K562 (cell line): ENCODE results near the gene CCDC34. TPM values are rescaled to one million over a fixed set of nuclear protein-coding genes. Genes with fewer than 3 reads are reported as not detected.

ENCODE experiments used
- ATAC-seq: fragments of 200-7000 bp; cut with Tn5 transposase; 3 replicates; pipeline ENCODE4 v1.9.1; 2020; ENCODE audit warnings: moderate library complexity
- BruUV-seq: library from RNA; stranded (reverse); fragments of 400-500 nt; replicated peaks from 2 replicates; lab custom pipeline; 2021; lab: Mats Ljungman, UMichigan
- CTCF ChIA-PET: fragments of 300-600 bp; formaldehyde crosslinking; extraction: SDS; loops from one replicate; lab custom pipeline; 2021; ENCODE audit warnings: low intra/inter-chr PET ratio; lab: Yijun Ruan, JAX
- POLR2A ChIA-PET: fragments of 300-600, 350-650 bp; sonication (Branson Sonifier 250); formaldehyde crosslinking; extraction: SDS; loops from one replicate; lab custom pipeline; 2021; ENCODE audit warnings: antibody characterized with exemption, inconsistent platforms; lab: Yijun Ruan, JAX
- DNase-seq, 4 experiments: peaks; one replicate each; pipeline versions ENCODE4 v3.0.0 to v3.0.0-alpha.2; 2011 to 2018; ENCODE audit warnings: low spot score in 3 of 4, mixed read lengths in 3 of 4; ENCODE audit errors: extremely low read depth in 1 of 4
- FAIRE-seq: peaks from 2 replicates; lab custom pipeline; 2011; peaks lifted over from hg19 to GRCh38; lab: Jason Lieb, UNC
- H2AFZ ChIP-seq: 2 replicates; pipeline ENCODE4 v1.6.0; 2011; ENCODE audit warnings: low read depth, low read length, control low read depth, inconsistent platforms
- H3K27ac ChIP-seq: fragments of 200-600 bp; 3 replicates; pipeline ENCODE4 v1.8.0; 2011; ENCODE audit warnings: low read depth, mild to moderate bottlenecking, control low read depth, inconsistent platforms, low read length, moderate library complexity, mixed read lengths; ENCODE audit errors: extremely low read depth
- H3K27me3 ChIP-seq, 2 experiments: fragments of 300-600 bp in 1 of 2; 2 replicates in 1 of 2; 3 replicates in 1 of 2; pipeline versions ENCODE4 v1.6.0 to v1.8.0; 2011; ENCODE audit warnings: inconsistent platforms in 2 of 2, low read length in 2 of 2, mild to moderate bottlenecking in 1 of 2, mixed read lengths in 1 of 2, moderate library complexity in 1 of 2; ENCODE audit not compliant: control insufficient read depth in 2 of 2, insufficient read depth in 2 of 2
- H3K36me3 ChIP-seq: fragments of 300-600 bp; 3 replicates; pipeline ENCODE4 v1.8.0; 2011; ENCODE audit warnings: mild to moderate bottlenecking, low read length, inconsistent platforms; ENCODE audit not compliant: control insufficient read depth, insufficient read depth
- H3K4me1 ChIP-seq, 2 experiments: fragments of 200-600 bp in 1 of 2; replicated peaks in 1 of 2; 2 replicates in 1 of 2; 3 replicates in 1 of 2; pipeline versions ENCODE4 v1.5.1 to v1.8.0; 2011; ENCODE audit warnings: inconsistent platforms in 2 of 2, low read length in 2 of 2, mild to moderate bottlenecking in 1 of 2, mixed read lengths in 1 of 2, moderate library complexity in 1 of 2; ENCODE audit not compliant: control insufficient read depth in 2 of 2, insufficient read depth in 2 of 2
- H3K4me2 ChIP-seq: 2 replicates; pipeline ENCODE4 v1.6.1; 2011; ENCODE audit warnings: low read length, control low read depth, inconsistent platforms, mixed read lengths; ENCODE audit not compliant: insufficient read depth
- H3K4me3 ChIP-seq: fragments of 200-600 bp; sonication (generic), shearing (Covaris generic); 2 replicates; pipeline ENCODE4 v1.5.1; 2016; ENCODE audit warnings: control low read depth, inconsistent platforms
- H3K79me2 ChIP-seq: fragments of 200-600 bp; 3 replicates; pipeline ENCODE4 v1.8.0; 2011; ENCODE audit warnings: low read length, inconsistent platforms; ENCODE audit not compliant: control insufficient read depth, insufficient read depth
- H3K9ac ChIP-seq, 2 experiments: 2 replicates each; pipeline versions ENCODE4 v1.6.0 to v1.6.1; 2011; ENCODE audit warnings: low read depth in 2 of 2, low read length in 2 of 2, control low read depth in 1 of 2, inconsistent platforms in 1 of 2, mild to moderate bottlenecking in 1 of 2, mixed read lengths in 1 of 2; ENCODE audit not compliant: insufficient read depth in 1 of 2
- H3K9me1 ChIP-seq: one replicate; pipeline ENCODE4 v1.6.0; 2011; ENCODE audit warnings: inconsistent platforms, mild to moderate bottlenecking, low read length, moderate library complexity; ENCODE audit not compliant: control insufficient read depth, insufficient read depth
- H3K9me3 ChIP-seq: replicated peaks from 2 replicates; pipeline ENCODE4 v1.5.1; 2011; ENCODE audit warnings: low read depth, low read length, inconsistent platforms; ENCODE audit not compliant: control insufficient read depth, insufficient read depth
- H4K20me1 ChIP-seq: replicated peaks from 2 replicates; pipeline ENCODE4 v1.6.1; 2011; ENCODE audit warnings: low read length, inconsistent platforms, mixed read lengths; ENCODE audit not compliant: control insufficient read depth, insufficient read depth
- CC2D1A ChIP-seq: fragments of 450-650 bp; IDR thresholded peaks from 2 replicates; pipeline ENCODE4 v1.6.1; 2017; ENCODE audit warnings: mild to moderate bottlenecking
- DNMT1 ChIP-seq: fragments of 450-650 bp; IDR thresholded peaks from 2 replicates; pipeline ENCODE4 v1.6.1; 2016; ENCODE audit warnings: antibody characterized with exemption, mild to moderate bottlenecking
- EWSR1 ChIP-seq: fragments of 450-650 bp; IDR thresholded peaks from 2 replicates; pipeline ENCODE4 v1.6.1; 2018; ENCODE audit warnings: borderline replicate concordance, mild to moderate bottlenecking, low read depth, moderate library complexity; ENCODE audit not compliant: partially characterized antibody
- FIP1L1 ChIP-seq: fragments of 200-400 bp; formaldehyde crosslinking; IDR thresholded peaks from 2 replicates; pipeline ENCODE4 v1.6.1; 2018; ENCODE audit warnings: mild to moderate bottlenecking, low read depth, low read length; ENCODE audit not compliant: poor library complexity, severe bottlenecking
- HDGF ChIP-seq: fragments of 450-650 bp; IDR thresholded peaks from 2 replicates; pipeline ENCODE4 v1.6.1; 2016
- KAT8 ChIP-seq: fragments of 450-650 bp; IDR thresholded peaks from 2 replicates; pipeline ENCODE4 v1.6.1; 2016; ENCODE audit warnings: low read depth, mild to moderate bottlenecking
- KDM5B ChIP-seq: fragments of 200-600 bp; sonication (generic); IDR thresholded peaks from 2 replicates; pipeline ENCODE4 v1.6.1; 2012; ENCODE audit warnings: low read depth, mild to moderate bottlenecking, moderate library complexity, low read length, control low read depth, inconsistent platforms; ENCODE audit not compliant: insufficient replicate concordance
- MYBL2 ChIP-seq, 2 experiments: fragments of 450-650 bp in 1 of 2; sonication (generic) in 1 of 2; formaldehyde crosslinking in 1 of 2; IDR thresholded peaks; 2 replicates each; pipeline versions ENCODE4 v1.6.1 to v1.8.1; 2017 to 2022; ENCODE audit warnings: borderline replicate concordance in 1 of 2, inconsistent platforms in 1 of 2, low read depth in 1 of 2, mild to moderate bottlenecking in 1 of 2, missing genetic modification reagents in 1 of 2, moderate library complexity in 1 of 2
- NR2F6 ChIP-seq: fragments of 450-650 bp; formaldehyde crosslinking; IDR thresholded peaks from 2 replicates; pipeline ENCODE4 v1.4.0; 2020; ENCODE audit warnings: mild to moderate bottlenecking
- POLR3A ChIP-seq: IDR thresholded peaks from 2 replicates; pipeline ENCODE4 v1.6.1; 2011; ENCODE audit warnings: borderline replicate concordance, mild to moderate bottlenecking, moderate library complexity; ENCODE audit not compliant: insufficient read length, insufficient read depth; ENCODE audit errors: extremely low read depth
- POLR3G ChIP-seq: IDR thresholded peaks from 2 replicates; pipeline ENCODE4 v1.6.1; 2011; ENCODE audit not compliant: insufficient read length, insufficient replicate concordance; ENCODE audit errors: extremely low read depth
- PRMT5 ChIP-seq: sonication (generic); formaldehyde crosslinking; IDR thresholded peaks from 2 replicates; pipeline ENCODE4 v1.5.0; 2020; ENCODE audit warnings: missing genetic modification reagents
- TFAM ChIP-seq: fragments of 250-450 bp; sonication (Bioruptor Pico); conservative IDR thresholded peaks from 2 replicates; pipeline ENCODE4 v1.5.0; 2021; ENCODE audit warnings: mild to moderate bottlenecking, moderate library complexity
- ZNF311 ChIP-seq: fragments of 250-450 bp; sonication (Bioruptor Pico); IDR thresholded peaks from 2 replicates; pipeline ENCODE4 v1.4.0; 2020; ENCODE audit warnings: mild to moderate bottlenecking, moderate library complexity
- ZNF644 ChIP-seq: fragments of 200-800 bp; sonication (Bioruptor generic); IDR thresholded peaks from 2 replicates; pipeline ENCODE4 v1.6.1; 2016; ENCODE audit warnings: low read depth, missing genetic modification characterization, missing compliant biosample characterization
- WGBS: fragments of 100-300 bp; shearing (Covaris generic); methylation state at CpG from one replicate; pipeline ENCODE4 v1.1.6; 2016; ENCODE audit warnings: low coverage, mixed read lengths; ENCODE audit not compliant: insufficient coverage; ENCODE audit errors: missing lambda C conversion rate; 5-methylcytosine and 5-hydroxymethylcytosine counted together
- in situ Hi-C: fragments of 300-500 bp; cut with MboI; formaldehyde crosslinking; loops from 4 replicates; pipeline ENCODE4 v1.15.0; 2018; ENCODE audit warnings: inconsistent platforms, mixed read lengths
- intact Hi-C: fragments of 100-400 bp; cut with micrococcal nuclease; formaldehyde crosslinking; loops from 2 replicates; pipeline ENCODE4 v1.14.2; 2022
- polyA plus RNA-seq, 8 experiments: library from polyadenylated mRNA; depleted of rRNA in 4 of 8; stranded (reverse) in 5 of 8; unstranded in 3 of 8; fragments of >200 nt; fragmentation: Nextera tagmentation in 2 of 8; fragmentation: Illumina TruSeq in 1 of 8; extraction: Ambion mirVana in 2 of 8; extraction: Trizol in 1 of 8; gene quantifications; 2 replicates each; pipeline versions ENCODE4 v1.2.1 to v1.2.3, GENCODE V29; 2011 to 2014; ENCODE audit warnings: inconsistent platforms in 1 of 8, missing spikeins in 1 of 8
- total RNA-seq, 7 experiments: library from RNA; depleted of rRNA in 6 of 7; stranded (reverse); fragments of >200 nt in 6 of 7; fragmentation: Illumina TruSeq in 2 of 7; extraction: Trizol in 2 of 7; gene quantifications; 2 replicates each; pipeline versions ENCODE4 v1.2.1 to v1.2.3, GENCODE V29; 2011 to 2021; ENCODE audit warnings: low replicate concordance in 1 of 7
- TF ChIP-seq, protein P1 (sequence below): sonication (generic); formaldehyde crosslinking; IDR thresholded peaks from 2 replicates; pipeline ENCODE4 v1.8.0; 2022; ENCODE audit warnings: mild to moderate bottlenecking, missing genetic modification reagents
- TF ChIP-seq, protein P2 (sequence below): fragments of 250-450 bp; sonication (Bioruptor Pico); IDR thresholded peaks from 2 replicates; pipeline ENCODE4 v1.8.0; 2022; ENCODE audit warnings: inconsistent platforms
- TF ChIP-seq, protein P3 (sequence below): fragments of 250-450 bp; sonication (Bioruptor Pico); IDR thresholded peaks from 2 replicates; pipeline ENCODE4 v1.6.1; 2021; ENCODE audit warnings: mild to moderate bottlenecking
- TF ChIP-seq, protein P4 (sequence below): sonication (generic); formaldehyde crosslinking; IDR thresholded peaks from 2 replicates; pipeline ENCODE4 v1.8.0; 2022; ENCODE audit warnings: missing genetic modification reagents, mild to moderate bottlenecking, borderline replicate concordance

The CCDC34 gene
- total and polyA plus RNA-seq, 9 of the 15 experiments (the other 6 are each of a cell fraction or from before 2014, with no cell fraction given) = 6.2 to 42.0 (median 15.7) TPM

DNA sequence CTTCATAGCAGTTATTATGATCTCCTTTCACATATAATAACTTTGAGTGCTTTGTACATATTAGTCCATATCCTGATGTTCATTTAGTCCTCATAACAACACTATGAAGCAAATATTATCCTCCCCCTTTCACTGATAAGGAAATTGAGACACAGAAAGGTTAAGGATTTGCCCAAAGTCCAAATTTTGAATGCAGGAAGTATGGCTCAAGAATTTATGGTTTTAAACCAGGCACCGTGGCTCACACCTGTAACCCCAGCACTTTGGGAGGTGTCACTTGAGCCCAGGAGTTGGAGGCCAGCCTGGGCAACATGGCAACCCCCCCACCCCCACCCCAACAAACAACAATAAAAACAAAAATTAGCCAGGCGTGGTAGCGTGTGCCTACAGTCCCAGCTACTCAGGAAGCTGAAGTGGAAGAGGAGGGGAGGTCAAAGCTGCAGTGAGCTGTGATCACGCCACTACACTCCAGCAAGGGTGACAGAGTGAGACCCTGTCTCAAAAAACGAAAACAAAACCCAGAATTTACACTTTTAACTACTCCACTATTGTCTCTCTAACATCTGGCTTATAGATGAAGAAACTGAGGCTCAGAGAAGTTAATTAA, 8.6 kb downstream of the CCDC34 start:
- no peak for TF ChIP-seq NR2F6 (CRISPR knock-in tag)
- TF ChIP-seq TFAM = no peak
- no peak for TF ChIP-seq CC2D1A
- no peak for TF ChIP-seq ZNF644 (tag)
- no peak for TF ChIP-seq EWSR1
- no peak for TF ChIP-seq FIP1L1
- TF ChIP-seq PRMT5 = no peak
- TF ChIP-seq DNMT1 = no peak
- no peak for TF ChIP-seq POLR3A
- TF ChIP-seq, protein P1, sequence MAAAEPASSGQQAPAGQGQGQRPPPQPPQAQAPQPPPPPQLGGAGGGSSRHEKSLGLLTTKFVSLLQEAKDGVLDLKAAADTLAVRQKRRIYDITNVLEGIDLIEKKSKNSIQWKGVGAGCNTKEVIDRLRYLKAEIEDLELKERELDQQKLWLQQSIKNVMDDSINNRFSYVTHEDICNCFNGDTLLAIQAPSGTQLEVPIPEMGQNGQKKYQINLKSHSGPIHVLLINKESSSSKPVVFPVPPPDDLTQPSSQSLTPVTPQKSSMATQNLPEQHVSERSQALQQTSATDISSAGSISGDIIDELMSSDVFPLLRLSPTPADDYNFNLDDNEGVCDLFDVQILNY (CRISPR knock-in tag) = no peak
- TF ChIP-seq, protein P2, sequence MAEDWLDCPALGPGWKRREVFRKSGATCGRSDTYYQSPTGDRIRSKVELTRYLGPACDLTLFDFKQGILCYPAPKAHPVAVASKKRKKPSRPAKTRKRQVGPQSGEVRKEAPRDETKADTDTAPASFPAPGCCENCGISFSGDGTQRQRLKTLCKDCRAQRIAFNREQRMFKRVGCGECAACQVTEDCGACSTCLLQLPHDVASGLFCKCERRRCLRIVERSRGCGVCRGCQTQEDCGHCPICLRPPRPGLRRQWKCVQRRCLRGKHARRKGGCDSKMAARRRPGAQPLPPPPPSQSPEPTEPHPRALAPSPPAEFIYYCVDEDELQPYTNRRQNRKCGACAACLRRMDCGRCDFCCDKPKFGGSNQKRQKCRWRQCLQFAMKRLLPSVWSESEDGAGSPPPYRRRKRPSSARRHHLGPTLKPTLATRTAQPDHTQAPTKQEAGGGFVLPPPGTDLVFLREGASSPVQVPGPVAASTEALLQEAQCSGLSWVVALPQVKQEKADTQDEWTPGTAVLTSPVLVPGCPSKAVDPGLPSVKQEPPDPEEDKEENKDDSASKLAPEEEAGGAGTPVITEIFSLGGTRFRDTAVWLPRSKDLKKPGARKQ (CRISPR knock-in tag) = no peak
- TF ChIP-seq KAT8 = no peak
- no peak for TF ChIP-seq MYBL2 (IDR thresholded peaks at IDR 0.05; ENCODE audit: low read depth)
- TF ChIP-seq MYBL2 (CRISPR knock-in tag; IDR thresholded peaks at IDR 0.05; ENCODE audit: borderline replicate concordance) = no peak
- TF ChIP-seq, protein P3, sequence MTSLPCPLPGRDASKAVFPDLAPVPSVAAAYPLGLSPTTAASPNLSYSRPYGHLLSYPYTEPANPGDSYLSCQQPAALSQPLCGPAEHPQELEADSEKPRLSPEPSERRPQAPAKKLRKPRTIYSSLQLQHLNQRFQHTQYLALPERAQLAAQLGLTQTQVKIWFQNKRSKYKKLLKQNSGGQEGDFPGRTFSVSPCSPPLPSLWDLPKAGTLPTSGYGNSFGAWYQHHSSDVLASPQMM (CRISPR knock-in tag) = no peak
- TF ChIP-seq KDM5B = no peak
- TF ChIP-seq, protein P4, sequence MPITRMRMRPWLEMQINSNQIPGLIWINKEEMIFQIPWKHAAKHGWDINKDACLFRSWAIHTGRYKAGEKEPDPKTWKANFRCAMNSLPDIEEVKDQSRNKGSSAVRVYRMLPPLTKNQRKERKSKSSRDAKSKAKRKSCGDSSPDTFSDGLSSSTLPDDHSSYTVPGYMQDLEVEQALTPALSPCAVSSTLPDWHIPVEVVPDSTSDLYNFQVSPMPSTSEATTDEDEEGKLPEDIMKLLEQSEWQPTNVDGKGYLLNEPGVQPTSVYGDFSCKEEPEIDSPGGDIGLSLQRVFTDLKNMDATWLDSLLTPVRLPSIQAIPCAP (CRISPR knock-in tag) = no peak
- no peak for TF ChIP-seq ZNF311
- no peak for TF ChIP-seq HDGF
- TF ChIP-seq POLR3G = no peak
- no peak overlapping the region for H3K4me2 ChIP-seq
- WGBS = 44% methylated on average over 5 of the region's 5 CpGs
- peak; percentile 44; the same call in 2 of the 3 replicates for ATAC-seq
- H2AFZ ChIP-seq = no peak overlapping the region; the same call in 1 of the 2 replicates
- intact Hi-C loops = no loop called here
- CTCF ChIA-PET = no interaction called here
- POLR2A ChIA-PET = no interaction called here
- H4K20me1 ChIP-seq = no peaks in the 10 kb centered on the region
- no peaks in the 10 kb centered on the region for H3K79me2 ChIP-seq
- in situ Hi-C loops = no loop called here
- DNase-seq = no peak
- no peak for FAIRE-seq
- H3K4me1 ChIP-seq = peaks cover 4% of the 10 kb centered on the region in 2 experiments; a peak in 3 of 5 replicates
- H3K9me1 ChIP-seq = no peaks in the 10 kb centered on the region
- no peaks in the 10 kb centered on the region for H3K27me3 ChIP-seq
- no peaks in the 10 kb centered on the region for H3K9me3 ChIP-seq
- no peak overlapping the region for H3K4me3 ChIP-seq
- peaks cover 7% of the 10 kb centered on the region; the same call in 1 of the 3 replicates for H3K36me3 ChIP-seq
- H3K27ac ChIP-seq = no peak overlapping the region
- no TSS peak for BruUV-seq
- H3K9ac ChIP-seq = no peak overlapping the region
